Measurements from ENCODE around the gene IRS2.

IRS2 gene

DNA sequence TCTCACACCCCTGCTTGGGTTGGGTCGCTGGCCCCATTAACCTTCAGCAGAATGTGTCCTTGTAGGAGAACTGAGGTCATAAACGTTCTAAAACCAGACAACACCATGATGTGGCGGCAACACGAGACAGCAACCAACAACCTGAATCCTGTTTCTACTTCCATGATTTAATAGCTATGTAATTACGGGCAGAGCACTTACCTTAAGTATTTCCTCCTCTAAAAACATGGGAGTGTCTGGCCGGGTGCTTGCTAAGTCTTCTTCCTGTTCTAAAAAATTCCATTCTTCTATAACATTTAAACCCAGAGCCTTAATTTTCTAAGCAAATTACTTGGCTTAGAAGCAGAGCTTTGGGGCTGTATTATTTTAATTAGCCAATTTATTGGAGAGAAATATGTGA lies 33.5 kb upstream of the IRS2 start:
- no peak overlapping the region for H3K4me3 ChIP-seq (ENCODE audit: low read depth, low read length)
- no peak for TF ChIP-seq CTCF (conservative IDR thresholded peaks at IDR 0.05; ENCODE audit: low read depth, low read length)
- no peak for DNase-seq (ENCODE audit: low read depth)

DNA sequence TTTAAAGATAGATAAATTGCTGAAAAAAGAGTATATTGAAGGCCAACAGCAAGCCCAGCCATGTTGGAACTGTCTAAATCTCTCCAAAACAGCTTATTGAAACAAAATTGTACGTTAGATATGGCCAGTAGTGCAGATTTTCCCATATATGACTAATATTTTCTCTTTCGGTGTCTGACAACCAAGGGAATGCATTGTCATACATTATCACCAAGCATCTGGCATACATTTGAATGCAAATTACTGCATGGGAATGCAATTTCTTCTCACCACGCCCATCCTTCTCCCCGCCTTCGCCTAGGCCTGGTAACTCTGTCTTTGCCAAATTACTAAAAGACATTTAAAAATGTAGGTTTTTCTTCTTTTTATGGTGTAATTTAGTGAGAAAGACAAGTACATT lies 32.5 kb upstream of the IRS2 start:
- no peak overlapping the region for H3K4me3 ChIP-seq (ENCODE audit: low read depth, low read length)
- no peak for DNase-seq (ENCODE audit: low read depth)
- no peak for TF ChIP-seq CTCF (conservative IDR thresholded peaks at IDR 0.05; ENCODE audit: low read depth, low read length)

- TF ChIP-seq CTCF (conservative IDR thresholded peaks at IDR 0.05; ENCODE audit: low read depth, low read length), result no peak
- no peak overlapping the region for H3K4me3 ChIP-seq (ENCODE audit: low read depth, low read length)
- DNase-seq (ENCODE audit: low read depth), result no peak
Observed at GRCh38 chr13:109817591-109818535, 31.5 kb upstream of the IRS2 start.

DNA sequence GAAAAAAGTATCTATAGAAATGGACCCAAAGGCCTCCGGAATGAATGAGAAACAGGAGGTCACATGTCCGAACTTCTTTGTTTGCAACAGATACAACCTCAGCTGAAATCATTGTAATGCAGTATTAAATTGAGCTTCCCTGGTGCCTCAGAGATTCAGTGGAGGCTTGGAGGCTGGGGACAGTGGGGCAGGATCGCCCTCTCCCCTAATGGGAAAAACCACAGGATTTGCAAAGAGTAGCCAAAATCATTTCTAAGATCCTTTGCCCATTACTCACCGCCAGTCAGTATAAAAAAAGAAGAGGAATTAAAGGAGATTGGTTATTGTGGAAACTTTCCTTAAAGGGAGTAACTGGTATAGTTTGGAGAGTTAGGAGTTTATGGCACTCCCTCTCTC lies 30.4 kb upstream of the IRS2 start:
- peak; percentile 36 for DNase-seq (ENCODE audit: low read depth)

DNA sequence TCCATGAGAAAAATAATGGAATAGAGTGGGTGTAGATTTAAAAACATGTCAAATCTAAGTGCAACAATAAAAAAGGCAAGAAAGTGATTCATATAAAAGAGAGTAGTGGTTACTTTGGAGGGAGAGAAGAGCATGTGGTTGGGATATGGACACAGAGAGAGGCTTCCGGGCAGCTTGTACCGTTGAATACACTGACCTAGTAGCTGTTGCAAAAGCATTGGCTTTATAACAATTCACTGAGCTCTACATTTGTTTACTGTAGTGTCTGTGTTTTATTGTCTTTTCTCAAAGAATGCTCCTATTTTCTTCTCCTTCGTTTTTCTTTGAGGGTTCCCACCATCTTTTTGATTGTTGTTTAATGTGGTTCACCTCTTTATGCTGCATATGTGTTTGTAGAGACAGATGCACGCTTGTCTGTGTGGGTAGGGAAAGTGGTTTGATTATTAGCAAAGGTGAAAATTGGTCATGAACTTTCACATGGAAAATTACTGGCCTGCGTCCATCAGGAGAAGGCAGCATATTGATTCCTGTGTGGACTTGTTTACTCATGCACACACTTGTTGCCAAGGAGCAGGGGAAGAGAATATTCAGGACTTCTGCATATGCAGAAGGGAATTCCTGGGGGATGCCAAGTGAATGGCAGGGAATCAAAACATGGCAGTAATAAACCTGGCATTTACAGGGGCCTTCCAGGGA lies 29.9 kb upstream of the IRS2 start:
- no peak for TF ChIP-seq CTCF (conservative IDR thresholded peaks at IDR 0.05; ENCODE audit: low read depth, low read length)
- no peak for DNase-seq (ENCODE audit: low read depth)
- no peak overlapping the region for H3K4me3 ChIP-seq (ENCODE audit: low read depth, low read length)

More for the DNA sequence above, 30.4 kb upstream of the IRS2 start:
- no peak overlapping the region for H3K4me3 ChIP-seq (ENCODE audit: low read depth, low read length)
- TF ChIP-seq CTCF (conservative IDR thresholded peaks at IDR 0.05; ENCODE audit: low read depth, low read length), result no peak

DNA sequence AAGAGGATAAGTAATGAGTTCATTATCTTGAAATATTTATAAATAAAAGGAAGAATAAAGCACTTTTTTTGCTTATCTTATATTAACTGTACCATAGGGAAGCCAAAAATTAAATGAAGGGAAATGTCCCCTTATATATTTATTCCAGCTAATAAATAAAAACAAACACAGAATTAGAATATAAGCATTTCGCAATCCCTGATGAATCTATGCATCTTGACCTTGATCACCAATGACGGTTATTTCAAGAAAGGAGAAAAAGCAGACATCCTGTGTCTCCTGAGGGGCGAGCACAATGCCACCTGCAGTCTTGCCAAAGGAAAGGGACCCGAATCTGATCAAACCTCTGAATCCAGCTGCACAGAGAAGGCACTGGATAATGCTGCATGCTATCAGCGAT lies 29.3 kb upstream of the IRS2 start:
- no peak for TF ChIP-seq CTCF (conservative IDR thresholded peaks at IDR 0.05; ENCODE audit: low read depth, low read length)
- no peak for DNase-seq (ENCODE audit: low read depth)
- H3K4me3 ChIP-seq (ENCODE audit: low read depth, low read length), result no peak overlapping the region
